Hippocampal formation (tissue), 2 donors: ENCODE results near the gene NFATC1.

ENCODE experiments used
- DNase-seq, 2 donors: peaks; one replicate each; lab custom pipeline; 2025; lab: John Stamatoyannopoulos, UW

NFATC1 gene

DNA sequence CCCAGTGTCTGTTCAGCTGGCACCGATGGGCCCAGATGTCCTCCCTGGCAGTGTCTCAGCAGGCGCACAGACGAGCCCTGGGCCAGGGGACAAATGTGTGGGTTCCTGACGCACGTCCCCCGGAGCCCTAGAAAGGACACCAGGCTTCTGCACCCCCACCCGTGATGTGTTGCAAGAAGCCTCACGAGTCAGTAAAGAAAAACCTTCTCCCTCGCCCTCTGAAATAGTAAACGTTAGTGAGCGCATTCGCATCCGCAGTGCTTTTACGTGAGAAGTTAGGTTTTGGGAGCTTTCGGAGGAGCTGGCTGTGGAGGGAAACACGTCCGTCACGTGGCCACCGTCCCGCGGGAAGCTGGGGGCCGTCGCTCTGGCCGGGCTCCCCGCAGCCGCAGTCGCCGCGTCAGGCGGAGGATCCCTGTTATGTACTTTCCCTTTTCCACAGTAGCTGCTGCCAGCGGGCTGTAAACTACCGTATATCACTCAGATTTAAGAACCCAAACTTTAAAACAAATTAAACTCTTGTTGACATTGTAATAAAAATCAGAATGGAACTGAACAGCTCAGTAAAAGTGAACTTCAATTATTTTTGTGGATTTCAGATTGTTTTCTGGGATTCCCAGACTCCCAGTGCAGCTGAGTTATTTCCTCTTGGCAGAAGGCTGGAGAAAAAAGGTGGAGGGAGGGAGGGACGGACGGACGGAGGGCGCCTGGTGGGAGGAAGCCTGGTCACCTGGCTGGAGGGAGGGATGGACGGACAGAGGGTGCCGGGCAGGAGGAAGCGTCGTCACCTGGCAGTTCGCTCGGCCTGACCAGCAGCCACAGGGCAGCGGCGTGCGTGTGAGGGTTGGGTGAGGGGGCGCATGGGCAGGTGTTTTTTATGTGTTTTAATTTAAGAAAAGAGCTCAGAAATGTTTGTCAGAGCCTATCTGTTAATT lies 112.1 kb downstream of the NFATC1 start:
- DNase-seq = peak; percentile 65 to 74

DNA sequence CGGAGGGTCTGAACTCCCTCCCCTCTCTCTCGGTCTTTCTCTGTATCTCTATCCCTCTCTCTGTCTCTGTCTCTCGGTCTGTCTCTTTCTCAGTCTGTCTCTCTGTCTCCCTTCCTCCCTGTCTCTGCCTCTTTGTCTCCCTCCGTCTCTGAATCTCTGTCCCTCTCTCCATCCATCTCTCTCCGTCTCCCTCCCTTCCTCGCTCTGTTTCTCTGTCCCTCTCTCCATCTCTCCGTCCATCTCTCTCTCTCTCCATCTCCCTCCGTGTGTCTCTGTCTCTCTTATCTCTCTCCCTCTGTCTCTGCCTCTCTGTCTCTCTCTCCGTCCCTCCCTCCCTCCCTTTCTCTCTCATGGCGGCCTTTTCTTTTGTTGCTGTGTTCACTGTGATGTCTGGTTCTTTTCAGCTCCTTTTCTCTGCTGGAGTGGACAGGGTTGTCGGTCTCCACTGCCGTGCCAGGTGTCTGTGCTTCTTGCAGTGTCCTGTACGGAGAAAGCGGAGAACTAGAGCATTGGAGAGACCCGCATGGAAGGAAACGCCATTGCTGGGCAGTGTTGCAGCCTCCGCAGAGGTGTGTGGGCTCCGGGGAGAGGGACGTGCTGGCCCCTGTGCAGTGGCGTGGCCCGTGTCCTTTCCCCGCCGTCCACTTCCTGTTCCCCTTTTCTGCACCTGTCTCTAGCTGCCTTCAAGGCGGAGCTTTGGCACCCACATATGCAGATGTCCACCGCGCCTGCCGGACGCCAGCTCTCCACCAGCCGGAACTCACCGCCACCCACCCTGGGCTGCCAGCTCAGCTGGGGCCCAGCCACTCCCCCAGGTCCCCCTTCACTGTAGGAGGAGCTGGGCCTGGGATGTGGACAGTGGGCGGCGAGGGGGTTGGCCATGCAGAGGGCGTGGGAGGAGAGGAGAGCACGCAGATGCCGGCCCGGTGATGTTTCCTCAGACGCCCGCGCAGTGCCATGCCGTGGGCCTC lies 113.1 kb downstream of the NFATC1 start:
- DNase-seq = no peak

DNA sequence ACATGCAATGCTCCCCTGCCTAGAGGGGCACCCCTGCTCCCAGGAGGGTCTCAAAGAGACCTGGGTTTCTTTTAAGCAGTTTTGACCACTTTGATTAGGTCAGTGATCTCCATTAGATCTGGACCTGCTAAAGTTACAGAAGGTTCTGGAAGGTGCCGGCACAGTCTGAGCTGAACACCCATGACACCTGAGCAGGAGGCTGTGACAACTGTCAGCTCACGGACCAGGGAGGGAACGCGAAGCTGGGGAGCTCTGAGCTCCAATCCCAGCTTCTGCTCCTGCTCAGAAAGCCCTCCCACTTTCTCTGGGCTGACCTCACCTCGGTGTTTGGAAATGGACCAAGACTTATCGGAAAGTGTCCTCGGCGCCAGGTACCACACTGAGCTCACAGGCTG lies 113.8 kb downstream of the NFATC1 start:
- no peak for DNase-seq

DNA sequence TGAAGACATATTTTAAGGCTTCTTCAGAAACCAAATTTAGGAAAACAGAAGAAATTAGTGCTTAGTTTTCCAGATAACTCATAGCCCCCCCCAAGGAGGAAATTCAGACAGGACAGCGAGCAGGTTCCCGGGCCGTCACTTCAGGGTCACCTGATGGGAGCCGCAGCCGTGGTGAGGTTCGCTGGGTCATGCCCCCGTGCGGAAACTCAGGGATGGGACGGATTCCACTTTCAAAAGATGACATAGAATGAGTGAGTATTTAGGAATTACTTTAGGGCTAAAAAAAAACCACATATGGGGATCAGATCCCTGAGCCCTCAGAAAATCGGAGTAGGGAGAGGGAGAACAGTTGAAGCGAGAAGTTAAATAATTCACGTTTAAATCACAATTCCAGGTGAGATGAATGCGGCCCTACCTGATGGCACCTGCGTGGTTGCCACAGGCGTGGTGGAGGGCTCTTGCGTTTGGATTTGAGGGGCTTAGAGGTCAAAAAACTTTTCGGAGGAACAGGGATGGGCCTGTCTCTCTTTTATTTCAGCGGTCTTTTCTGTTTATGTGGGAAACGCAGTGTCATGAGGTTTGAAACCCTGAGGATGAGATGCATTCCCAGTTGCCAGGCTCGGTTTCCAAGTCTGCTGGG lies 114.4 kb downstream of the NFATC1 start:
- DNase-seq = no peak

DNA sequence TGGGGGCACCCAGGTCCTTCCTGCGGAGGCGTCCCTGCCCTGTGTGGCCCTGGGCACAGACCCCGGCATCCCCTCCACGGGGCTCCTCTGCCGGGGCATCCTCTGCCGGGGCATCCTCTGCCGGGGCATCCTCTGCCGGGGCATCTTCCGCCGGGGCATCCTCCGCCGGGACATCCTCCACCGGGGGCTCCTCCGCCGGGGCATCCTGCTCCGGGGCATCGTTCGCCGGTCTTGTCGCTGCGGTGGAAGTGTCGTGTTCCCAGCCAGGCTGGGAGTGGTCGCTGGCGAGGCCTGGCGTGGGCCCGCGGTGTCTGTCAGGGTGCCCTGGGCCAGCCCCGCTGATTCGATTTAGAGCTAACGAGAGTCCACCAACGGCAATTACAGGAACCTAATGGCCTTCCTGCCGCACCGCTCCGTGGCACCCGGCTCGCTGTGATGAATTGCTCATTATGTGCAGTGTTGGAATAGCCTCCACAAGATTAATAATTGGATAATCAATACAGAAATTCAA lies 115.1 kb downstream of the NFATC1 start:
- DNase-seq = no peak

DNA sequence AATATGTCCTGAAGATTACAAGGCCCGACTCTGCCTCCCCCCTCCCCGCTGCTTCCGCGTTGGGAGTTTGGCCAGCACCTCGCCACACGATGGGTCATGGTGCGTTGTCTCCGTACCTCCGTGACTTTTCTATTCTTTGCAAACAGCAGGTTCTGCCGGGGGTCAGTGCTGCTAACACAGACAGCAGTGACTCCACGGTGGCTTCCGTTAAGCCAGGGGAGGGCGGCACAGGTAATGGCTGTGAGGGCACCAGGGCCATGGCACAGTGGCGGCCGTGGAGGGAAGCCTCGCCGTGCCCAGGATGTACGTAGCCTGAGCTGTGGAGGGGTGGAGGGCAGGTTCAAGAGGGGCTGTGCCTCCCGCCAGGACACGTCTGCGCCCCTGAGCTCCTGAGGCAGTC lies 115.5 kb downstream of the NFATC1 start:
- no peak for DNase-seq

DNA sequence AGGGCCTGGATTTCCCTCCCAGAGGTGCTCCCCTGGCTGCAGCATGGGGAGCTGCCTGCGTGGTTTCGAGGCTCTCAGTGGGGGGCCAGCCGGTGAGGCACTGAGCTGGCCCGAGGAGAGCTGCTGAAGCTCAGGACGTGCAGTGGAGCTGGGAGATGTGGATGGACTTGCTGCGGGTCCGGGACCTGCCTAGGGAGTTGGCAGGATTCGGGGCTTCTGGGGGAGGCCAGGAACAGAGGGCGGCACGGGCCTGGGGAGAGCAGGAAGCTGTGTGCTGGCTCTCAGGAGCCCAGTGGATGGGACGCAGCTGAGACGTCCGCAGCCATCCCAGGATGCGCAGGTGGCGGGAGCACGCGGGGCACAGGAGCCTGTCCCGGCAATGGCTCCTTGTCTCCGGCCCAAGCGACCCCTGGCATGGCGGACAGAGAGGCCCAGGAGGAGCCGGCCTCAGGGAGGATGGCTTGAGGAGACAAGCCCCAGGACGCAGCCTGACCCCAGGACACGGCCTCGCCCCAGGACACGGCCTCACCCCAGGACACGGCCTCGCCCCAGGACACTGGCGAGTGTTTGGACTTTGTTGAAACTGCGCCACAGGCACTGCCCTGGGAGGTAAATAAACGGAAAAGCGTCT lies 116.1 kb downstream of the NFATC1 start:
- no peak for DNase-seq

DNA sequence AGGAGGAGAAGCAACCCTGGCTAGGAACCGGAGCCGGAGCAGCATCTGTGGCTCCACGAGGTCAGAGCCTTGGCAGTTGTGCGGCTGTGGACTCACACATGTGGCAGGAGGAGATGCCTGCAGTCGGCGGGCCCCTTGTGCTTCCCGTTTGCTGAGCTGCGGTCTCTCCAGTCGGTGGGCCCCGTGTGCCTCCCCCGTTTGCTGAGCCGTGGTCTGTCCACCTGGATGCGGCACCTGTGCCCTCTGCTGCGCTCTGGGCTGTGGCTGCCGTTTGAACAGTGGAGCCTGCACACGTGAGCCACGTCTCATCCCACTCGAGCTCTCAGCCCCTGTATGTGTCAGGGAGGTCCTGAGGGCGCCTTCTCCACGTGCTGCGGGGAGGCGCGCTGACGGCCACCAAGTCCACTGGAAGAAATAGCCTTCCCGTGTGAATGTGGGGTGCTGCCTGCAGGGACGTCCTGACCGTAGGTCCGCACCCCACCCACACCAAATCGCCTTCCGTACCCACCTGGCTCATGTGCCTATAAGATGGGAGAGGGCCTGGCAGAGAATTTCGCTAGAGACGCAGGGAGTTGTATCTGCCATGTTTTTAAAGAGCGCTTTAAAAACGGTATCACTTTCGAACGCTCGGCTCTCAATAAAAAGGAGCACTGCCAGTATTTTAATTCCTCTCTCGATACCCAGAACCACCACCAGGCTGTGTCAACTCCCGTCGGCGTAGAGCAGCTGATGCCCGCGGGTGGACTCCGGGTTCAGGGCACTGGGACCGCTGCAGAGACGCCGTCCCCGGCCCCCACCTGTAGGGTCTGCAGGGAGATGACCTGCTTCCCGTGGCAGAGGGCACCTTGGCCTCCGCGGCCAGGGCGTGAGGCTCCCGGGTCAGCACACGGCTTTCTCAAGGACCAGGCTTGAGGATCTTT lies 117.0 kb downstream of the NFATC1 start:
- DNase-seq = no peak

DNA sequence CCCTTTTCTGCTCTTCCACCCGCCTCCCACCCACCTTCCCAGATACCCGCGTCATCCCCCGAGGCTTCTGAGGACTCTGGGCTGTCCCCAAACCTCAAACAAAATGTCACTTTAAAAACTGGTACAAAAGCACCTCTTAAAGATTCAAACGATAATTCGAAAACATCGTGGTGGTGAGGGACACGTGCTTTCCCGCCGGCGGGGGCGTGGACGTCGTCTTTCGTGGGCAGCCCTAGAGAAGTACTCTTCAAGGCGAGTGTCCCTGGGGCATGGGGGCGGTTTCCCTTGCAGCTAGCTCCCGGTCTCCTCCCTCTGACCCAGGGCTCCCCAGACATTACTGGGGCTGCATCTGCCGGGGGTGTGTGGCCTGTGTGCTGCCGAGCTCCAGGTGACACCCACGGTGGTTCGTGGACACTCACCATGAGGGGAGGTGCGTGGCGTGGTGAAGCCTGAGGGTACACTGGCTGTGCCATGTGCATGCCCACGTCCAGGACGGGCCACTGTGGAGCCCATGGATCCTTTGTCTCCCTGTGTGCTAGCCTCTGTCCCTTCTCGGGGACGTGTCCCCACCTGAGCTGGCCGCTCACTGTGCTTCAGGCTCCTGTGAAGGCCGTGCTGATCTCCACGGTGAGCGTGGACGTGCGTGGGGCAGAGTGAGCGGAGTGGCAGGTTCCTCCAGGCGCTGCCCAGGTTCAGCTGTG lies 117.8 kb downstream of the NFATC1 start:
- DNase-seq = no peak

DNA sequence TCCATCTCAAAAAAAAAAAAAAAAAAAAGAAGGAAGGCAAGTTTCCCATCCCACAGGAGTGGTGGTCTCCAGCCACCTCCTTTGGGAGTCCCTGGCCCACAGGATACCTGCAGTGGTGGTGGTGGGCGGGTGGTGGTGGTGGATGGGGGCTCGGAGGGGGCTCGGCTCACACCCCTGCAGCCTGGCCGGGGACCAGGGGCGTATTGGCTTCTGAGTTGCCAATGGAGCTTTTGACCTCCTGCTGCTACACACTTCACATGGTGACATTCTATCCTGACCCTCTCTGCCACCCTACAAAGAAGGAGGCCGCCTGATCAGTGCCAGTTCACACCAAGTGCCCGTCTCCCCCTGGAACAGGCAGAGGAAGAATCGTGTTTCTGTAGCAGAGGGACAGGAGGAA lies 119.6 kb downstream of the NFATC1 start:
- no peak for DNase-seq

DNA sequence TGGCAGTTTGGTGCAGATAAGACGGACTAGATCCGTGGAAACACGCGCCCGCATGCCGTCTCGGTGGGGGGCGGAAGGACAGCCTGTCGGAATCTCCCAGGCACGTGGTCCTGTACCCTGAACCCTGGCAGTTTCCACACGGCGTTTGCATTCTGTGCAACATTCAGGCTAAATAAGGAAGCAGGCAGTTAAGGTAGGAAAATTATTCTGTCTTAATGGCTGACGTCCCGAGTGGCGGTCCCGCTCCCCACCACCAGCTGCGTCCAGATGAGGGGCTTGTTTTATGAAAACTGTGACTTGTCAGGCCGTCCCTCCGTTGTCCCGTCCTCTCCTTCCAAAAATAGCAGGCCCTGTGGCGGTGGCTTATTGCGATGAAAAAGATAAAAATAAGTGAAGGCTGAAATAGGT lies 120.2 kb downstream of the NFATC1 start:
- DNase-seq = no peak

DNA sequence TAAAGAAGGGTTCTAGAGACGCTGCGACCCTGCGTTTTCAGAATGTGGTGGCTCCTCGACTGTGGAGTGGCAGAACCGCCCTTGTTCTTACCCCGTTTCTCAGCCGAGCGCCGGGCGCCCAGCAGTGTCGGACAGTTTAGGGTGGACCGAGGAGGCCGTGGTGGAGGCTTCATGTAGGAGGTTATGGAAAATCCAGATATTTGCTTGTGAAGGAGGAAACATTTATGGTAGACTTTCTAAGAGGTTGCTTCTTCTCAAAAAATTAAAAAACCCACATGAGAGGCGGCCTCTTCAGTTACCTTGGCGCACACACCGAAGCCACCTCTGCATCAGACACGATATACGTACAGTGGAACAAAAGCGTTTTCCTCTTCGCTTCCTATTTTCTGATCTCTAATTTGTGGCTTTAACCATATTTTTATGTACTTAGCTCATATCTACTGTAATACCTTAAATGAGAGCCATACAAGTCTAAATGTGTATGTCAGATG lies 120.8 kb downstream of the NFATC1 start:
- DNase-seq = no peak

DNA sequence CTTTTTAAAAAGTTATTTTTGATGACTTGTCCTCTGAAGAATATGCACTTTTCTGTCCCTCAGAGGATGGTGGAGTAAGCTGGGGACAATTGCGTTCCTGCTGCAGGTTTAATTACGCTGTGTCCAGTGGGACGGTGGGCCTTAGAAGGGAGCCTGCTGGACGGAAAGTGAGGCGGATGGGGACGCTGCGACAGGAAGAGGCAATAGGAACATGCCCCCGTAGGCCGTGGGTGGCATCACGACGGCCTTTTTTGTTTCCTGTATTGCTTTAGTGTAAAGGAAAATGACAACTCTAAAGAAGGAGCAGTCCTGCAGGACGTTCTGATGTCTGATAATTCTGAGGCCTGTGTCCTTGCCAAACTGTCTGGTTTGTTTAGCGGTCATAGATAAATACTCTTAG lies 121.6 kb downstream of the NFATC1 start:
- no peak for DNase-seq

DNA sequence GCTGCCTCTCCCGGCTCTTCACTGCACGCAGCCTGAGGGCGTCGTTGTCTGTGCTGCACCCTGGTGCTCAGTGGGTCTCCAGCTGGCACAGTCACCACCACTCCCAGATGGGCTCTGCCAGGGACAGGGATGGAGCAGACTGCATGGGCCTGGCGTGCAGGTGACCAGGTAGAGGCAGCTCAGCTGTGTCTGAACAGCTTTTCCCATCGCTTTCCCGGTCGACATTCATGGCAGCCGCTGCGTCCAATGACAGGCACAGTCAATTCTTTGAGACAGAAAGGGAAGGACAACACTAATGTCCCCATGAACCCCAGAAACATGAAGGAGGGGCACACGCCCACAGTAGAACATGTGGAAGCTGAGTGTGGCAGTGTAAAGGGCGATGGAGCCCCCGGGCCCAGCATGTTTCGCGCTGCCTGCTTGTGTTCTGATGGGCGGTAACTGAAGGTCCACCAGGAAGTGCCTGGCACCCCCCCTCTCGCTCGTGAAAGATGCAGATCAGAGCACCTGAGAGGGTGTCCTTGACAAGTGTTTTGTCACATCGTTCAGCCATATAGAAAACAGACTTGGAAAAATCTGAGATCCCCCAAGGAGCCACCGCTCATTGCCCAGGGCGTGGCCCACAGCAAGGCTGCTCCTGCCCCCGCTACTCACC lies 122.4 kb downstream of the NFATC1 start:
- DNase-seq = no peak

DNA sequence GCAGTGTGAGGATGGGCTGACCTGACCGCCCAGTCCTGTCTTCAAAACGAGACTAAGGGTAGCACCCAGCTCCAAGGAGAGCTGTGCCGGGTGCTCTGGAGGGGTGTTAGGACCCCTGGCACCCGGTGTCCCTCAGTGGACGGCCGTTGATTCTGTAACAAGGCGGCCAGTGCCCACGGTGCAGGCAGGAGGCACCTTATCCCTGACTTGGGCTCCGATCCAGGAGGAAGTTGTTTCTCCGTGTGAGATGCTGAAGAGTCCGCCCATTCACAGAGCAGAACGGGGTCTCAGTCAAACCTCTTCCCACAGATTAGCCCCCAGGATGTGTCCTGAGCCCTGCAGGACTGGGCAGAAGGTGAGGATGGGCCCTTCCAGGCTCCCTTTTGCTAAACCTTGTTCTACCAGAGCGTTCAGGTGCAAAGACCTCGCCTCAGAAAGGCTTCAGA lies 123.0 kb downstream of the NFATC1 start:
- no peak for DNase-seq

DNA sequence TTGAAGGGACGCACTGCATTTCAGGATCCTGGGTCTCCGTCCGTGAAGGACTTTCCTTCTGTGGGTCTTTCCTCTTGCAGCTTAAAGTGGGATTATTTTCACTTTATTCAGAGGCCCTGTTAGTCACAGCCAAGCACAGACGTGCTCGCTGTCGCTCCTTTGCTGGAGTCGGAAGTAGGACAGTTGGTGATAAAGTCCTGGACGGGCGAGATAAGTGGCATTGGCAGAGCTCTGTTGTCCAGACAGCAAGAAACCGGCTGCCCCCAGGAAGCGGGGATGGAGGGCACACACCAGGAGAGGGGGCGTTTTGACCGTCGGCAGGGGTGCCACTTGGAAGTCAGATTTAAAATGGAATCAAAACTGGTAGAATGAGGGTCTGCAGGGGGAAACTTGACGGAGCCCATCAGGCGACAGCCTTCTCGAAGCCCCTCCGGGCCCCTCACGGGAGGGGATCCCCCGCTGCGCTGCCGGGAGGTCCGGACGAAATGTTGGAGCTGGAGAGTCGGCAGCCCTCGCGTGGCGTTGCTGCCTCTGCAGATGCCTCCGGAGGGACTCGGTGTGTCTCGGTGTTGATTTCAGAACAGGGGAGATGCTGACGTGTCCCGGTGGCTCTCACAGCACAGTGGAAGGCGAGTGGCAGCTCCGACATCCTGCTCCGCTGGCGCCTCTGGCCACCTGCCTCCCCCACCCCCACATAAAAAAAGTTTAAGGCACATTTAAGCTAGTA lies 124.2 kb downstream of the NFATC1 start:
- DNase-seq = no peak

DNA sequence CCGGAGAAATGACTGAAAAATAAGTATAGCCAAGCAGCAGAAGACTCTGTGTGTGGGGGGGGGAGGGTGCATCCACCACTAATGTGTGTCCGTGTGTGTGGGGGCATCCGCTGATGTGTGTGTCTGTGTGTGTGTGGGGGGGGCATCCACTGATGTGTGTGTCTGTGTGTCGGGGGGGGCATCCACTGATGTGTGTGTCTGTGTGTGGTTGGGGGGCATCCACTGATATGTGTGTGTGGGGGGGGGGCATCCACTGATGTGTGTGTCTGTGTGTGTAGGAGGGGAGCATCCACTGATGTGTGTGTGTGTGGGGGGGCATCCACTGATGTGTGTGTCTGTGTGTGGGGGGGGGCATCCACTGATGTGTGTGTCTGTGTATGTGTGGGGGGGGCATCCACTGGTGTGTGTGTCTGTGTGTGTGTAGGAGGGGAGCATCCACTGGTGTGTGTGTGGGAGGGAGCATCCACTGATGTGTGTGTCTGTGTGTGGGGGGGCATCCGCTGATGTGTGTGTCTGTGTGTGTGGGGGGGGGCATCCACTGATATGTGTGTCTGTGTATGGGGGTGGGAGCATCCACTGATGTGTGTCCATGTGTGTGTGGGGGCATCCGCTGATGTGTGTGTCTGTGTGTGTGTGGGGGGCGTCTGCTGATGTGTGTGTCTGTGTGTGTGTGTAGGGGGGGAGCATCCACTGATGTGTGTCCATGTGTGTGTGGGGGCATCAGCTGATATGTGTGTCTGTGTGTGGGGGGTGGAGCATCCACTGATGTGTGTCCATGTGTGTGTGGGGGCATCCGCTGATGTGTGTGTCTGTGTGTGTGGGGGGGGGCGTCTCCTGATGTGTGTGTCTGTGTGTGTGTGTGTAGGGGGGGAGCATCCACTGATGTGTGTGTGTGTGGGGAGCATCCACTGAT lies 125.0 kb downstream of the NFATC1 start:
- DNase-seq = no peak
